Upper lobe of right lung (tissue), 1 donor: ENCODE data around the gene NFILZ. TPM values are rescaled to one million over a fixed set of nuclear protein-coding genes. Genes with fewer than 3 reads are reported as not detected.

Experiments used
- ATAC-seq: fragments of 200-7000 bp; cut with Tn5 transposase; one replicate; pipeline ENCODE4 v1.9.1; 2020; ENCODE audit warnings: mild to moderate bottlenecking, moderate library complexity
- DNase-seq: peaks from one replicate; pipeline ENCODE4 v3.0.0-alpha.2; 2020
- H3K27ac ChIP-seq: fragments of 200-600 bp; one replicate; pipeline ENCODE4 v1.8.0; 2022
- H3K27me3 ChIP-seq: fragments of 200-600 bp; one replicate; pipeline ENCODE4 v1.8.0; 2022; ENCODE audit warnings: mild to moderate bottlenecking
- H3K36me3 ChIP-seq: fragments of 200-600 bp; one replicate; pipeline ENCODE4 v1.8.0; 2022
- H3K4me1 ChIP-seq: fragments of 200-600 bp; one replicate; pipeline ENCODE4 v1.8.0; 2022
- H3K4me3 ChIP-seq: fragments of 200-600 bp; one replicate; pipeline ENCODE4 v1.8.0; 2022; ENCODE audit warnings: mild to moderate bottlenecking
- H3K9me3 ChIP-seq: fragments of 200-600 bp; one replicate; pipeline ENCODE4 v1.8.0; 2022
- CTCF ChIP-seq: fragments of 200-600 bp; IDR thresholded peaks from one replicate; pipeline ENCODE4 v1.8.0; 2022; ENCODE audit warnings: antibody characterized with exemption
- intact Hi-C: fragments of 100-400 bp; cut with DNase I; formaldehyde crosslinking; loops from one replicate; pipeline ENCODE4 v1.11.0; 2022
- total RNA-seq: library from RNA; stranded (reverse); fragmentation: NEBNext Ultra II Directional; extraction: Animal tissue kit (Norgen Biotek cat#: 25700); gene quantifications from one replicate; pipeline ENCODE4 v1.2.1, GENCODE V29; 2021
- donor health status: DM: no; HTN: yes; CAD: no; lungs with severe emphysema.

Gene NFILZ
- total RNA-seq, 1 donor from 2014 or later, result not detected

GRCh38 chr19:8609279-8610040, 21.0 kb upstream of the NFILZ start:
- H3K36me3 ChIP-seq, result no peaks in the 10 kb centered on the region
- peak overlapping the region; percentile 84 for H3K27ac ChIP-seq
- ATAC-seq (peak; percentile 72), DNase-seq (peak; percentile 73)
- H3K4me3 ChIP-seq, result peak overlapping the region; percentile 66
- H3K27me3 ChIP-seq, result no peaks in the 10 kb centered on the region
- intact Hi-C loops, result no loop called here
- H3K4me1 ChIP-seq, result peaks cover 7% of the 10 kb centered on the region
- H3K9me3 ChIP-seq, result peaks cover 4% of the 10 kb centered on the region
- peak; percentile 30 for TF ChIP-seq CTCF

- H3K4me3 ChIP-seq, result peak within 1 kb of the TSS; percentile 66
- no peak for TF ChIP-seq CTCF
- peak within 1 kb of the TSS; percentile 84 for H3K27ac ChIP-seq
- H3K36me3 ChIP-seq, result no peaks in the 10 kb centered on the region
- intact Hi-C loops, result no loop called here
- no peaks in the 10 kb centered on the region for H3K27me3 ChIP-seq
- no peaks in the 10 kb centered on the region for H3K9me3 ChIP-seq
- DNase-seq (no peak), ATAC-seq (peak; percentile 13)
- H3K4me1 ChIP-seq, result peaks cover 7% of the 10 kb centered on the region
Observed at GRCh38 chr19:8610041-8610935, 20.1 kb upstream of the NFILZ start, which contains the start of gene ADAMTS10. ADAMTS10 (minus strand) TSS chr19:8610715; CDS start chr19:8605710, 5,005 bp downstream.

- intact Hi-C loops, result no loop called here
- Histone ChIP-seq H3K27ac (no peak overlapping the region), H3K27me3 (no peaks in the 10 kb centered on the region), H3K9me3 (no peaks in the 10 kb centered on the region), H3K4me1 (peaks cover 7% of the 10 kb centered on the region), H3K36me3 (no peaks in the 10 kb centered on the region), H3K4me3 (peak overlapping the region; percentile 66)
- ATAC-seq, result no peak
- DNase-seq, result no peak
- TF ChIP-seq CTCF, result no peak
Observed at GRCh38 chr19:8610936-8611300, 19.5 kb upstream of the NFILZ start.

GRCh38 chr19:8611391-8611876, 19.0 kb upstream of the NFILZ start:
- no peak for TF ChIP-seq CTCF
- Histone ChIP-seq H3K27me3 (no peaks in the 10 kb centered on the region), H3K27ac (no peak overlapping the region), H3K4me1 (peaks cover 7% of the 10 kb centered on the region), H3K9me3 (no peaks in the 10 kb centered on the region), H3K4me3 (no peak overlapping the region), H3K36me3 (no peaks in the 10 kb centered on the region)
- ATAC-seq (no peak), DNase-seq (no peak)
- intact Hi-C loops, result no loop called here

- H3K27ac ChIP-seq, result no peak overlapping the region
- ATAC-seq, result no peak
- no peaks in the 10 kb centered on the region for H3K36me3 ChIP-seq
- intact Hi-C loops, result no loop called here
- TF ChIP-seq CTCF, result no peak
- no peaks in the 10 kb centered on the region for H3K27me3 ChIP-seq
- no peak overlapping the region for H3K4me3 ChIP-seq
- DNase-seq, result no peak
- peaks cover 7% of the 10 kb centered on the region for H3K4me1 ChIP-seq
- H3K9me3 ChIP-seq, result no peaks in the 10 kb centered on the region
Observed at GRCh38 chr19:8611877-8612806, 18.3 kb upstream of the NFILZ start.
